Hepatocyte (in vitro differentiated cells): ENCODE measurements around the gene SLMAP. TPM values are rescaled to one million over a fixed set of nuclear protein-coding genes. Genes with fewer than 3 reads are reported as not detected.

ENCODE experiments used
- DNase-seq: peaks from one replicate; pipeline ENCODE4 v3.0.0-alpha.2; 2016; ENCODE audit warnings: low spot score
- H2AFZ ChIP-seq: fragments of 200-600 bp; sonication (generic); 2 replicates; pipeline ENCODE4 v1.6.0; 2016; ENCODE audit warnings: antibody characterized with exemption, mild to moderate bottlenecking
- H3K27ac ChIP-seq: fragments of 200-600 bp; sonication (generic); 2 replicates; pipeline ENCODE4 v1.5.1; 2016; ENCODE audit warnings: mild to moderate bottlenecking
- H3K27me3 ChIP-seq: fragments of 200-600 bp; sonication (generic); 2 replicates; pipeline ENCODE4 v1.6.1; 2016
- H3K36me3 ChIP-seq: fragments of 200-600 bp; sonication (generic); replicated peaks from 2 replicates; pipeline ENCODE4 v1.5.1; 2016; ENCODE audit warnings: low read depth; ENCODE audit not compliant: insufficient read depth
- H3K4me1 ChIP-seq: fragments of 200-600 bp; sonication (generic); 2 replicates; pipeline ENCODE4 v1.5.1; 2016; ENCODE audit warnings: mild to moderate bottlenecking, moderate library complexity; ENCODE audit not compliant: insufficient read depth
- H3K4me2 ChIP-seq: fragments of 200-600 bp; sonication (generic); 2 replicates; pipeline ENCODE4 v1.6.0; 2016
- H3K4me3 ChIP-seq: fragments of 200-600 bp; sonication (generic); 2 replicates; pipeline ENCODE4 v1.5.1; 2016; ENCODE audit warnings: mild to moderate bottlenecking
- H3K79me2 ChIP-seq: fragments of 200-600 bp; sonication (generic); 2 replicates; pipeline ENCODE4 v1.6.0; 2017; ENCODE audit warnings: mild to moderate bottlenecking
- H3K9me2 ChIP-seq: fragments of 200-600 bp; sonication (generic); replicated peaks from 2 replicates; pipeline ENCODE4 v1.6.0; 2017; ENCODE audit warnings: mild to moderate bottlenecking; ENCODE audit not compliant: insufficient read depth
- H3K9me3 ChIP-seq: fragments of 200-600 bp; sonication (generic); 2 replicates; pipeline ENCODE4 v1.5.1; 2016; ENCODE audit warnings: low read depth, mild to moderate bottlenecking
- H4K20me1 ChIP-seq: fragments of 200-600 bp; sonication (generic); 2 replicates; pipeline ENCODE4 v1.6.0; 2016; ENCODE audit warnings: mild to moderate bottlenecking; ENCODE audit not compliant: insufficient read depth, poor library complexity, severe bottlenecking
- CTCF ChIP-seq: fragments of 200-600 bp; sonication (generic); IDR thresholded peaks from 2 replicates; pipeline ENCODE4 v1.5.1; 2016; ENCODE audit warnings: antibody characterized with exemption, mild to moderate bottlenecking; ENCODE audit not compliant: poor library complexity
- EZH2 ChIP-seq: fragments of 200-600 bp; sonication (generic); IDR thresholded peaks from 2 replicates; pipeline ENCODE4 v1.6.1; 2016; ENCODE audit warnings: antibody characterized with exemption, mild to moderate bottlenecking, borderline replicate concordance
- EZH2phosphoT487 ChIP-seq: fragments of 200-600 bp; sonication (generic); IDR thresholded peaks from one replicate; pipeline ENCODE4 v1.6.1; 2018; ENCODE audit warnings: antibody characterized with exemption, mild to moderate bottlenecking, low read depth, moderate library complexity; ENCODE audit not compliant: unreplicated experiment, severe bottlenecking
- WGBS: methylation state at CpG from one replicate; pipeline ENCODE4 v1.1.6; 2016; ENCODE audit warnings: low lambda C conversion rate; ENCODE audit errors: missing lambda C conversion rate; 5-methylcytosine and 5-hydroxymethylcytosine counted together
- polyA plus RNA-seq: library from polyadenylated mRNA; unstranded; fragments of >200 nt; fragmentation: Nextera tagmentation; extraction: Ambion mirVana; gene quantifications from 2 replicates; pipeline ENCODE4 v1.2.1, GENCODE V29; 2016
- total RNA-seq: library from RNA; depleted of rRNA; stranded (reverse); fragments of >200 nt; gene quantifications from 2 replicates; pipeline ENCODE4 v1.2.3, GENCODE V29; 2014

SLMAP gene
- total and polyA plus RNA-seq, 2 experiments from 2014 or later = 22.8 to 46.0 TPM

- Histone ChIP-seq H3K36me3 (no peaks in the 10 kb centered on the region), H3K9me2 (no peaks in the 10 kb centered on the region), H3K27me3 (no peaks in the 10 kb centered on the region), H3K4me1 (no peaks in the 10 kb centered on the region), H3K79me2 (peaks cover 85% of the 10 kb centered on the region), H3K27ac (no peak overlapping the region), H3K4me3 (no peak overlapping the region), H3K4me2 (no peak overlapping the region), H3K9me3 (no peaks in the 10 kb centered on the region), H2AFZ (no peak overlapping the region), H4K20me1 (no peaks in the 10 kb centered on the region)
- TF ChIP-seq EZH2phosphoT487 (no peak), CTCF (no peak), EZH2 (no peak)
- DNase-seq = no peak
- WGBS = 54% methylated on average over 4 of the region's 4 CpGs
Measured at GRCh38 chr3:57796261-57796660, 40.2 kb downstream of the SLMAP start.

GRCh38 chr3:57797701-57798487 lies 41.8 kb downstream of the SLMAP start:
- 66% methylated on average over 3 of the region's 3 CpGs for WGBS
- no peaks in the 10 kb centered on the region for H3K9me3 ChIP-seq
- DNase-seq = peak; percentile 19
- peaks cover 5% of the 10 kb centered on the region for H3K4me1 ChIP-seq
- H3K79me2 ChIP-seq = peaks cover 87% of the 10 kb centered on the region
- no peak overlapping the region for H3K4me3 ChIP-seq
- H3K4me2 ChIP-seq = peak overlapping the region; percentile 59
- TF ChIP-seq EZH2 (no peak), EZH2phosphoT487 (no peak), CTCF (no peak)
- H3K27ac ChIP-seq = no peak overlapping the region
- H4K20me1 ChIP-seq = no peaks in the 10 kb centered on the region
- no peaks in the 10 kb centered on the region for H3K27me3 ChIP-seq
- no peak overlapping the region for H2AFZ ChIP-seq
- H3K36me3 ChIP-seq = no peaks in the 10 kb centered on the region
- H3K9me2 ChIP-seq = no peaks in the 10 kb centered on the region

GRCh38 chr3:57803647-57804081 lies 47.6 kb downstream of the SLMAP start:
- peaks cover 90% of the 10 kb centered on the region for H3K79me2 ChIP-seq
- peaks cover 10% of the 10 kb centered on the region for H3K4me1 ChIP-seq
- no peaks in the 10 kb centered on the region for H4K20me1 ChIP-seq
- H3K4me3 ChIP-seq = no peak overlapping the region
- no peaks in the 10 kb centered on the region for H3K27me3 ChIP-seq
- H3K9me3 ChIP-seq = no peaks in the 10 kb centered on the region
- no peak overlapping the region for H2AFZ ChIP-seq
- peak overlapping the region; percentile 34 for H3K4me2 ChIP-seq
- peak; percentile 69 for DNase-seq
- WGBS = 29% methylated on average over 3 of the region's 3 CpGs
- H3K36me3 ChIP-seq = no peaks in the 10 kb centered on the region
- peak overlapping the region; percentile 65 for H3K27ac ChIP-seq
- H3K9me2 ChIP-seq = no peaks in the 10 kb centered on the region
- TF ChIP-seq CTCF = no peak
- TF ChIP-seq EZH2phosphoT487 = no peak
- no peak for TF ChIP-seq EZH2
